ENCODE data around the gene FBXO15. TPM values are rescaled to one million over a fixed set of nuclear protein-coding genes. Genes with fewer than 3 reads are reported as not detected.

FBXO15 gene
- total RNA-seq, 6 donors from 2014 or later, result 0.83 to 11.9 (median 2.6) TPM

GRCh38 chr18:74132201-74132600 is 15.4 kb downstream of the FBXO15 start:
- TF ChIP-seq POLR2AphosphoS5 (IDR thresholded peaks at IDR 0.05) (no peak), EP300 (IDR thresholded peaks at IDR 0.05) (no peak), CTCF (IDR thresholded peaks at IDR 0.05) (no peak), POLR2A (IDR thresholded peaks at IDR 0.05) (no peak)
- Histone ChIP-seq H3K36me3 (no peaks in the 10 kb centered on the region), H3K9me3 (no peaks in the 10 kb centered on the region), H3K27ac (no peak overlapping the region), H3K4me1 (no peaks in the 10 kb centered on the region), H3K4me3 (no peak overlapping the region), H3K27me3 (no peaks in the 10 kb centered on the region)
- ATAC-seq (ENCODE audit: low FRiP score in 2 of 2) (no peak), DNase-seq (no peak)
- 71 to 73% methylated on average over 3 of the region's 3 CpGs for WGBS, 2 donors

- ATAC-seq (ENCODE audit: low FRiP score in 2 of 2) (no peak), DNase-seq (no peak)
- WGBS, 2 donors, result 86 to 93% methylated on average over 3 of the region's 3 CpGs
Measured at GRCh38 chr18:74131124-74131523, 16.5 kb downstream of the FBXO15 start.

GRCh38 chr18:74128159-74128558 is 19.5 kb downstream of the FBXO15 start:
- Histone ChIP-seq H3K27me3 (no peaks in the 10 kb centered on the region), H3K36me3 (no peaks in the 10 kb centered on the region), H3K4me1 (no peaks in the 10 kb centered on the region), H3K4me3 (no peak overlapping the region), H3K27ac (no peak overlapping the region), H3K9me3 (no peaks in the 10 kb centered on the region)
- DNase-seq (no peak), ATAC-seq (ENCODE audit: low FRiP score in 2 of 2) (no peak)
- 70 to 78% methylated on average over 3 of the region's 3 CpGs for WGBS, 2 donors
- no peak for TF ChIP-seq CTCF (IDR thresholded peaks at IDR 0.05)
- no peak for TF ChIP-seq POLR2AphosphoS5 (IDR thresholded peaks at IDR 0.05)
- TF ChIP-seq EP300 (IDR thresholded peaks at IDR 0.05), result no peak
- no peak for TF ChIP-seq POLR2A (IDR thresholded peaks at IDR 0.05)

More at GRCh38 chr18:74131124-74131523, 16.5 kb downstream of the FBXO15 start:
- Histone ChIP-seq H3K27me3 (no peaks in the 10 kb centered on the region), H3K27ac (no peak overlapping the region), H3K9me3 (no peaks in the 10 kb centered on the region), H3K4me3 (no peak overlapping the region), H3K36me3 (no peaks in the 10 kb centered on the region), H3K4me1 (no peaks in the 10 kb centered on the region)
- TF ChIP-seq CTCF (IDR thresholded peaks at IDR 0.05) (no peak), POLR2A (IDR thresholded peaks at IDR 0.05) (no peak), EP300 (IDR thresholded peaks at IDR 0.05) (no peak), POLR2AphosphoS5 (IDR thresholded peaks at IDR 0.05) (no peak)

GRCh38 chr18:74126684-74127655 is 20.7 kb downstream of the FBXO15 start:
- ATAC-seq (ENCODE audit: low FRiP score in 2 of 2) (no peak), DNase-seq (no peak)
- no peak overlapping the region for H3K4me3 ChIP-seq
- no peaks in the 10 kb centered on the region for H3K9me3 ChIP-seq
- H3K27me3 ChIP-seq, result no peaks in the 10 kb centered on the region
- no peaks in the 10 kb centered on the region for H3K4me1 ChIP-seq
- WGBS, 2 donors, result 66 to 69% methylated on average over 10 of the region's 10 CpGs
- no peak for TF ChIP-seq POLR2AphosphoS5 (IDR thresholded peaks at IDR 0.05)
- TF ChIP-seq EP300 (IDR thresholded peaks at IDR 0.05), result no peak
- TF ChIP-seq CTCF (IDR thresholded peaks at IDR 0.05), result no peak
- no peak for TF ChIP-seq POLR2A (IDR thresholded peaks at IDR 0.05)
- no peaks in the 10 kb centered on the region for H3K36me3 ChIP-seq
- H3K27ac ChIP-seq, result no peak overlapping the region
